DND-41 (cell line): ENCODE data around the gene ZSWIM6.

ENCODE experiments used
- EZH2 ChIP-seq: IDR thresholded peaks from 3 replicates; pipeline ENCODE4 v1.6.1; 2012; ENCODE audit warnings: borderline replicate concordance, low read depth, mild to moderate bottlenecking, moderate library complexity, low read length, inconsistent platforms; ENCODE audit not compliant: severe bottlenecking
- TF ChIP-seq, protein P1 (sequence below): IDR thresholded peaks from 2 replicates; pipeline ENCODE4 v1.5.1; 2012; ENCODE audit warnings: borderline replicate concordance, low read length, moderate library complexity, mild to moderate bottlenecking; ENCODE audit not compliant: poor library complexity, severe bottlenecking; ENCODE audit errors: extremely low read depth

DNA sequence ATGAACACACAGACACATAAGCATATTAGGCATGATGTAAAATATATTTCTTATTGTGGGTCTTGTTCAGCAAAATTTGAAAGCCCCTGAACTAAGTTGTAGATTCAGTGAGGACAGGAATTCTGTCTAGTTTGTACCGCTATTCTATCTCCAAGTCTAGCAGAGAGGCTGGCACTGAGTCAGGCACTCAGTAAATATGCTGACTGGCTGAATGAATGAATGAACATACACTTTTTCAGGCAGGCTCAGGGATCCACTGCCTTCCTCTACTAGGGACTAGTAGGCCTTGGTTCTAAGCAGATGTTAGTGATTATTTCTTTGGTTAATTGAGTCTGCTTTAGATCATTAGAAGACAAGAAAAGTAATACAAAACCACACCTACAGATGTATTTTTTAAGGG lies 157.5 kb downstream of the ZSWIM6 start:
- TF ChIP-seq, protein P1, sequence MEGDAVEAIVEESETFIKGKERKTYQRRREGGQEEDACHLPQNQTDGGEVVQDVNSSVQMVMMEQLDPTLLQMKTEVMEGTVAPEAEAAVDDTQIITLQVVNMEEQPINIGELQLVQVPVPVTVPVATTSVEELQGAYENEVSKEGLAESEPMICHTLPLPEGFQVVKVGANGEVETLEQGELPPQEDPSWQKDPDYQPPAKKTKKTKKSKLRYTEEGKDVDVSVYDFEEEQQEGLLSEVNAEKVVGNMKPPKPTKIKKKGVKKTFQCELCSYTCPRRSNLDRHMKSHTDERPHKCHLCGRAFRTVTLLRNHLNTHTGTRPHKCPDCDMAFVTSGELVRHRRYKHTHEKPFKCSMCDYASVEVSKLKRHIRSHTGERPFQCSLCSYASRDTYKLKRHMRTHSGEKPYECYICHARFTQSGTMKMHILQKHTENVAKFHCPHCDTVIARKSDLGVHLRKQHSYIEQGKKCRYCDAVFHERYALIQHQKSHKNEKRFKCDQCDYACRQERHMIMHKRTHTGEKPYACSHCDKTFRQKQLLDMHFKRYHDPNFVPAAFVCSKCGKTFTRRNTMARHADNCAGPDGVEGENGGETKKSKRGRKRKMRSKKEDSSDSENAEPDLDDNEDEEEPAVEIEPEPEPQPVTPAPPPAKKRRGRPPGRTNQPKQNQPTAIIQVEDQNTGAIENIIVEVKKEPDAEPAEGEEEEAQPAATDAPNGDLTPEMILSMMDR: no peak
- no peak for TF ChIP-seq EZH2
